Activated CD4-positive, alpha-beta T cell treated with anti-CD3 and anti-CD28 coated beads, Interleukin-2, amount 50 U/mL, for 48 hours (primary cell): ENCODE measurements around the gene PCSK2.

ENCODE experiments used
- DNase-seq, 2 experiments: peaks; one replicate each; pipeline ENCODE4 v3.0.0-alpha.2; 2020

PCSK2 gene

DNA sequence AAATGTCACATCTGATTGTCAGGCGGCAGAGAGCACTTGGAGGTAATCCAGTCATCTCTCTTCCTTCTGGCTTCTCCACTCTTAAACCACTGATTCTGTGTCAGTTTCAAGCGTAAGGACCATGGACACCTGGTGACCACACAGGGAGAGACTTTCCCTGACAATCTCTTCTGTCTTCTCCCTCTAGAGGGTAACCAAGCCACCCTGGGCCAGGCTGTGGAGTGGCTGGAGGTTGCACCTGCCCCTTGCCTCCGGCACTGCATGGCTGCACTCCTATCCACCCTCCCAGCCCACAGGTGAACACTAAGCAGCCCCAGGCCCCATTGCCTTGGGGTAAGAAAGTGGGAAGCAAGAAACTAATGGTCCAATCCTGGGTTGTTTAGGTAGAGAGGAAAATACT, 225.6 kb downstream of the PCSK2 start:
- no peak for DNase-seq

DNA sequence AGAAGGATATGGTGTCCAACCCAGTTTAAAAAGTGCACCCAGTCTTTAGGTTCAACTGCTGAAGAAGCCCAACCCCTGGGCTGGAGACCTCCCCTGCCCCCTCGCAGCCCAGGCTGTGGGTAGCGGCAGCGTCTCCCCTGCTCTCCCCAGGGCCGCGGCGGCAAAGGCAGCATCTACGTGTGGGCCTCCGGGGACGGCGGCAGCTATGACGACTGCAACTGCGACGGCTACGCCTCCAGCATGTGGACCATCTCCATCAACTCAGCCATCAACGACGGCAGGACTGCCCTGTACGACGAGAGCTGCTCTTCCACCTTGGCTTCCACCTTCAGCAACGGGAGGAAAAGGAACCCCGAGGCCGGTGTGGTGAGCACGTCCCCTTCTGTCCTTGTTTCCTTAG, 226.8 kb downstream of the PCSK2 start:
- no peak for DNase-seq

DNA sequence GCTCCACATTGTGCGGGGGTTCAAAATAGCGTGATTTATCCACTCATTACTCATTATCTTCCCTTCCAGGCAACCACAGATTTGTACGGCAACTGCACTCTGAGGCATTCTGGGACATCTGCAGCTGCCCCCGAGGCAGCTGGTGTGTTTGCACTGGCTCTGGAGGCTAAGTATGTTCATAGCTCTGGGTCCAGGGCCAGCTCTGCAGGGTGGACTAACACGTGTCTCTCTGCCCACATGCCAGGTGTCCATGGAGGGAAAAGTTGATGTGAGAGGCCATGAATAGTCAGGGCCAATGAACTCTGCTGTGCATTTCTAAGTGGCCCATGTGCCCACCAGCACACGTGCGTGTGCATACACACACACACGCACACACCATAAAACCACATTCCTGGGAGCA, 229.4 kb downstream of the PCSK2 start:
- no peak for DNase-seq

DNA sequence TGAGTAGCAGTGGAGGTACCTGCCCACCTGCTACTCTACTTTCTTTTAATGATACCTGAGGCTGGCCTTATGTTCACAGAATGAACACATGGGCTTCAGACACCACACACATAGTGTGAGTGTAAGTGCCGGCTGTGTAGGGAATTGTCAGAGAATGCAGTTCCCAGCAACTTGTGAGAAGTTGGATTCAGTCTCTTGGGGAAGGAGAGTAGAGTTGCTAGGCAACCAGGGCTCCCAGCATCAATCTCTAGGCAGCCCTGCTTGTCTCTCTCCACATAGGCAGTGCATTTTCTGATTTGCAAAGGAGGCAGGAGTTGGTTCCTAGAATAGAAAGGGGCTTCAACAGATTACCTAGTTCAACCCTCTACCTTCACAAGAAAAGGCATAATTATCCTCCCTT, 230.2 kb downstream of the PCSK2 start:
- no peak for DNase-seq

DNA sequence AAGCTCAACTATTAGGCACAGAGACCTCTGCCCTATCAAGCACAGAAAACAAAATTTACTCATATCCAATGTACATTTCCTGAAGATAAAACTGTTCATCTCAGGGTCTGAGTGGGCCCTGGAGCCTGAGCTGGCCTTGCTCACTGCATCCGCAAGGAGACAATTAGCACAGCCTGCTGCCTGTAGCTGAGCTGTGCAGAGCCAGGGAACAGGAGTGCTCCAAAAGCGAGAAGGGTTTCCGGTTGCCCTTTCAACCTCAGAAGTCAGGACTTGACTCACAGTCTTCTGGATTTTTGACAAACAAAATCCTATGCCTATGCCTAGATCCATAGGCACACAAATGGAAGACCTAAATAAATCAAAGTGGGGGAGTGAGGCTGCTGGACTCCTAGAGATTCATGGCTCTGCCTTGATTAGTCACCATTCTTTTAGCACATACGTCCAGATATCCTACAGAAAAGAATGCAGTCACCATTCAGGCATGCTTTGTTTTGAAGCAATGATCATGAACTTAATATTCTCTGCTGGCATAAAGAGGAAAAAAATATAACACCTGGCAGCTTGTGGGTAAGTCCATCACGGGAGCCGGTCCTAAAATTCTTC, 230.8 kb downstream of the PCSK2 start:
- DNase-seq: no peak

DNA sequence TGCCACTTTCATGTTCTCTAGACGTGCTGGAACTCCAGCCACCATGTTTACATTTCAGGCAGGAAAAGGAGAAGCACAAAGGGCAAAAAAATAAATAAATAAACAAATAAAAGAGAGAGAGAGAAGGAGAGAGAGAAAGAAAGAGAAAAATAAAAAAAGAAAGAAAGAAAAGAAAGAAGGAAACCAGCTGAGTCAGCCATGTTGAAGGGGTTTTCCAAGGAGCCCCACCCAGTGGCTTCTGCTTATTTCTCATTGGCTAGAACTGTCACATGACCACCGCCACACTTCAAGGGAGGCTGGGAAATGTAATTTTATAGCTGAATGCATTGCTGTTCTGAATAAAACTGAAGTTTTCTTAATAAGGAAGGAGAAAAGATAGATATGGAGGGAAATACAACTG, 233.3 kb downstream of the PCSK2 start:
- DNase-seq: no peak

DNA sequence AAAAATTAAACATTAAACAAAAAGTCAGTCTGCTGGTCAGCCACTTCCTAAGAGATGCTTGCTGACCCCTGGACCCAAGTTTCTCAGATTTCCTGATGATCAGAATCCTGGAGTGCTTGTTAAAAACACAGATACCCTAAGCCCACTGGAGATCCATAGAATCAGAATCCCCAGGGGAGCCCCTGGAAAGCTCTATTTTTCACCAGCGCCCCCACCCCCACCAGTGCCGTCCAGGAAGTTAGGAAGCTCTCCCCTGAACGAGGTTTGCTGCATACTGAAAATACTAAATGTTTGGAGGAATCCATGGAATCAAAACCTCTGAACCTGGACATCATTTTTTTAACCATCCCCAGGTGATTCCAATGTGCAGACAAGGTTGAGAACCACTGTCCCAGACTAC, 235.1 kb downstream of the PCSK2 start:
- no peak for DNase-seq

DNA sequence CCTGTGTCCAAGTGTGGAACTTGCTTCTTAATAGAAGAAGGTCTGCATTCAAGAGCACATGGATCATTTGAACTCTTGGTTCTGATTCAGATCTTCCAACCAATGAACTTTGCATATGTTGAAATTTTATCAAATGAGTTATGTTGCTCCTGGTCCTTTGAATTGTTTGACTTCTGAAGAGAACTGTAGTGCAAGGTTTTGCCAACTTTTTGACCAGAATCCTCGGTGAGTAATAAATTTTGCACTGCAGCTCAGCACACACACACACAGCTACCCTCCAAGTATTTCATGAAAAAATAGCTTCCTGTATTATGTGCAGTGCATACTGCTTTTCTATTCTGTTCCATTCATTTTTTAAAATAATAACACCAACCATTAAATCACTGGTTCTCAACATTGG, 236.9 kb downstream of the PCSK2 start:
- no peak for DNase-seq

DNA sequence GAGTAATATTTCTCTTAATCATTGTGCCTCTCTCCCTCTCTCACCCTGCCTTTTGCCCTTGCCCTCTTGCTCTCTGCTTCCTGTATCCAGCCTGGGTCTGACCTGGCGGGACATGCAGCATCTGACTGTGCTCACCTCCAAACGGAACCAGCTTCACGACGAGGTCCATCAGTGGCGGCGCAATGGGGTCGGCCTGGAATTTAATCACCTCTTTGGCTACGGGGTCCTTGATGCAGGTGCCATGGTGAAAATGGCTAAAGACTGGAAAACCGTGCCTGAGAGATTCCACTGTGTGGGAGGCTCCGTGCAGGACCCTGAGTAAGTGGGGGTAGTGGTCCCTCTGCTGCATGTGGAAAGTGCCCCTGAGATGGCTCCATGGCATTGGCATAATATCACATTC, 238.4 kb downstream of the PCSK2 start:
- DNase-seq: no peak

DNA sequence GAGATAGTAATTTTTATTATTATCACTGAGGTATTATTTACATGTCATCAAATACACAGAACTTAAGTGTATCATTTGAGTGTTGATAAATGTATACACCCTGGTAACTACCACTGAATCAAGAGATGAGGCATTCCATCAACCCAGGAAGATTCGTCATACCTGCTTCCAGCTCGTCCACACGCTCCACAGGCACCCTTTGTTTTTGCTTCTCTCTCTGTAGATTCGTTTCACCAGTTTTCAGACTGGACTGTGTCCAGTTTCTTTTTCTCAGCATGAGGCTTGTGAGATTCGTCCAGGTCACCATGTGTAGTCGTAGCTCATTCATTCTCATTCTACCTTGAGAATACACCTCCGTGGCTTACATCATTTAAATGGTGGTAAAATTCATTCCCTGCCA, 239.8 kb downstream of the PCSK2 start:
- DNase-seq: no peak

DNA sequence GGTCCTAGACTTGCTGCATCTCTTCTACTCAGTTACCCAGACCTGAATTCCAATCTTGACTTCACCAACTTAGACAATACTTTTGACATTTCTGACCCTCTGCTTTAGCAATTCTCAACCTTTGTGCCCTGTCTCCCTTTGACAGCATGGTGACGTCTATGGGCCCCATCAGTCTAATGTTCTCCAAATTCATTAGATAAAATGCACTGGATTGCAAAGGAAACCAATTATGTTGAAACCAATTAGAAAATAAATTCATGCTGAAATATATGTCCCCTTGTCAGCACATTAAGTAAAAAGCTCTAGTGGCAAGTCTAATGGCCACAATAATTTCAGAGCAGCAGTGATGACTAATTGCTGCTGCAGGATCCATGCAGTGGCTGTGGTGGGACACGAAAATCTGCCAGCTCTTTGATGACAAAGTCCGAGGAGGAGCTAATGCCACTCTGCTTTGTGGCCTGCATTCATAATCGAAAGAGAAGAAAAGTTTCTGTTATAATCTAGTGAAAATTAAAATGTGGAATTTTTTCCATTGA, 240.3 kb downstream of the PCSK2 start:
- DNase-seq: no peak

DNA sequence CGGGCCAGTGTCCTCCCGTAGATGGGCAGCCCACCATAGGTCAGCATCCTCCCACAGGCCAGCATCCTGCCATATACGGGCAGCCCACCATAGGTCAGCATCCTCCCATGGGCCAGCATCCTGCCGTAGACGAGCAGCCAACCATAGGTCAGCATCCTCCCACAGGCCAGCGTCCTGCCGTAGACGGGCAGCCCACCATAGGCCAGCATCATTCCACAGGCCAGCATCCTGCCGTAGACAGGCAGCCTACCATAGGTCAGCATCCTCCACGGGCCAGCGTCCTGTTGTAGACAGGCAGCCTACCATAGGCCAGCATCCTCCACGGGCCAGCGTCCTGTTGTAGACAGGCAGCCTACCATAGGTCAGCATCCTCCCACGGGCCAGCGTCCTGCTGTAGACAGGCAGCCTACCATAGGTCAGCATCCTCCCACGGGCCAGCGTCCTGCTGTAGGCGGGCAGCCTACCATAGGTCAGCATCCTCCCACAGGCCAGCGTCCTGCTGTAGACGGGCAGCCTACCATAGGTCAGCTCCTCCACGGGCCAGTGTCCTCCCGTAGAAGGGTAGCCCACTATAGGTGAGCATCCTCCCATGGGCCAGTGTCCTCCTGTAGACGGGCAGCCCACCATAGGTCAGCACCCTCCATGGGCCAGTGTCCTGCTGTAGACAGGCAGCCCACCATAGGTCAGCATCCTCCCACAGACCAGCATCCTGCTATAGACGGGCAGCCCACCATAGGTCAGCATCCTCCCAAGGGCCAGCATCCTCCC, 241.4 kb downstream of the PCSK2 start:
- DNase-seq: no peak

DNA sequence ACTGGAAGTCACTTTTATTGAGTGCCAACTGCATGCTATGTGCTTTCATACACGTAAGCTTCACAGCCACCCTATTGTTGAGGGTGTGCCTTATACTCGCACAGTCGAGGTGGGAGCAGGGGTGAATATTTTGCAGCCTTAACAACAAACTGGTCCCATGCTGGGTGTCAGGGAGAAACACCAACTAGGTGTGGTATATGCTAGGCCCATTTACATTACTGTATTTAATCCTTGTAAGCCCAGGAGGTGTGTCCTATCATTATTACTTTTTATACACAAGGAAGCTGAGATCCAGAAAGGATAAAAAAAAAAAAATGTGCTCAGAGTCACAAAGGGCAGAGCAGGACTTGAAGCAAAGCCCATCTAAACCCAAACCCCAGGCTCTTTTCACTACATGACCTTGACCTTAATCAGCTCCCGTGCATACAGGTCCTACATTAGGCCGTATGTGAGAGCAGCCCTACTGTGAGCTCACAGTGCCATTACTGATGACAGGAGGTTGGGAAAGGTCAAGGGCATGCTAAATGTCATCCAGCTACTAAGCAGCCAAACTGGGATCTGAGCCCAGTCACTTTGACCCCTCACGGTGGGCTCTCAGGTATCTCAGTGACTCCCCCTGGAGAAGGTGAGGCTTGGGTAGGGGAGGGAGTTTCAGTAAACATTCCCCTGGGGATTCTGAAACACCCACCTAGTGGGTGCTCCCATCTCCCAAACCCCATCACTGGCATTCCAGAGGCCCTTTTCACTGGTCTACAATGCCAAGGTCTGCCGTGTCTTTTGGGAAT, 242.6 kb downstream of the PCSK2 start:
- no peak for DNase-seq

DNA sequence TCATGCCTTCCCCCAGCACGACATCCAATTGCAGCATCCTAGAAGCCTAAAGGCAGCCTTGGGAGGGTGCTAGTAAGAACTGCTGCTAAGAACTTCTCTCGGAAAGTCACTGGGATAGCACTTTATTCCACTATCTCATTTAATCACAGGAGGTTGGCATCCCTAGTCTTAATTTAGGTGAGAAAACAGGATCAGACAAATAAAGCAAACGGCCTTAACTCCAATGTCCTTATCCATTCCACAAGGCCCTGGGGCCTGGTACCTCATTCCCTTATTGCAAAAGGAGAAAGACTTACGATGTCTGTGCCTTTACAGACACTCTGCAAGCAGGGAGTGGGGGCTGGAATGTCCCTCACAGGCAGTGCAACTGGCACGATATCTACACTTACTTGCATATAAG, 243.7 kb downstream of the PCSK2 start:
- no peak for DNase-seq

DNA sequence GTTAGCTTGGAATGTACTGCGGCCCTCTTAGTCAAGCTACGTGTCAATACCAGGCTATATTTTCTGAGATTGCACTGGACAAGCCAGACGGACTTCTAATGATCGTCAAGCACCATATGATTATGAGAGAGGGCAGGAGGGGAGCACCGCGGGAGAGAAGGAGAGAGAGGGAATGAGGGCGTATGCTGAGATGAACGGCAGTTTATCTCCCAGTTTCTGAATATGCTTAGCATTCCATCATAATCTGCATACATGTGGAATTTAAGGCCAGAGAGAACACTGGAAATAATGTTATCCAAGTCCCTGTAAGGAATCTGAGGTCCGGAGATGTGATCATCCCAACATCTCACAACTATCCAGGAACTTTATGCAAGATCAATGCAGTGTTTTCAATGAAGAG, 244.1 kb downstream of the PCSK2 start:
- DNase-seq: no peak

DNA sequence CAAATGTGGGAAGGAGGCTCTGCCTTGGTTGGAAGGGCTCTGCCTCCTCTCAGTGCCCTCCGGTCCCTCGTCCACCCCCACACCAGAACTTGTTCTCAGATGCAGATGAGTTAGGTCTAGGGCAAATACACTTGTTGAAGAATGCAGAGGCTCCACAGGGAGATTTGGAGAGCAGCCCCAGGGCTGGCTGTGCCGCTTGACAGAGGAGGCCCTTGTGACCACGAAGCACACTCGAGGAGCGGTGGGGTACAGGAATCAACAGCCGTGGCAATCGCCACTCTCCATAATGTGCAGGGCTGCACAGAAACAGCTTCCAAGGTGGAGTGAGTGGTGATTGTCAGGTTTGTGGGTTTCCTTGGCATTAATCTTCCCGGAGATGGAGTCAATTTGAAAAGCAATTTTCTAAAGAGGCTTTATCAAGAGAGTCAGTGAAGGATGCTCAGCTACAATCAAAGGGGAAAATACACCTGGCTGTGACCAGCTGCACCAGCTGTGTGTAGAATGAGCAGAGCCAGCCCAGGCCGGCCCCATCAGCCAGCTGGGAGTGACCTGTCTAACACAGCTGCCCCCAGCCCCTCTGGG, 244.9 kb downstream of the PCSK2 start:
- DNase-seq: no peak

DNA sequence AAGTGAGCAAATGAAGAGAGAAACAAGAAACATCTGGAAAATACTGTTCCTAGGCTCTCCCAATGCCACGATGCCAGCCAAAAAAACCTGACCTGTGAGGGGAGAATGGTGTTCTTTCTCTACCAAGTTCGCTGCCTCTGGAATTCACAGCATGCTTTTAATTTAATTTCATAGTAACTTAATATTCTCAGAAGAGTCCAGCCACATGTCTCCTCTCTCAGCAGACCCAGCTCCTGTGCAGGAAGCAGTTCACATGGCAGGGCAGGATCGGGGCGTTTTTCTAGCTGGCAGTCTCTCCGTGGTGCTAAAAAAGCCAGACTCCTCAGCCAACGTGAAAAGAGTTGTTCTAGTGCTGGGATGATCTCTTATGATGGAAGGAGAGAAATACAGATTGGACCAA, 246.8 kb downstream of the PCSK2 start:
- DNase-seq: no peak

DNA sequence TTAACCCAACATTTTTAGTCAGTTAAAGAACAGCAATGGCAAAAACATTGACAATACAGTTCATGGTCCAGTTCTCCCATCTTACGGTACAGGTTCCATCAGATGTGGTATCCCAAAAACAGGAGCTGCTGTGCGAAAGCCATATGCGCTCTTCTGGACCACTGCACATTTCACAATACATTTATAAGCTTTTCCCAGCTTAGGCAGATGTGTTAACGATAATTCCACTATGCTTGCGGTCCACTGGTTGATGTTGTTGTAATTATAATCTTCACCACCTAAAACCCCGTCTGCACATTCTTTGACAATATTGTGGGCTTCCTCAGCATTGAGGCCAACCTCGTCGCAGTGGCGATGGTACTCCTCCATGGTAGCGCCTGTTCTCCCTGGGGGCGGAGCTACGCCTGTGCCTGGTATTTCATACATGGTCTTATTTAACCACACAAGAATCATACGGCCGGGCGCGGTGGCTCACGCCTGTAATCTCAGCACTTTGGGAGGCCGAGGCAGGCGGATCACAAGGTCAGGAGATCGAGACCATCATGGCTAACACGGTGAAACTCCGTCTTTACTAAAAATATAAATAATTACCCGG, 252.3 kb downstream of the PCSK2 start:
- no peak for DNase-seq

DNA sequence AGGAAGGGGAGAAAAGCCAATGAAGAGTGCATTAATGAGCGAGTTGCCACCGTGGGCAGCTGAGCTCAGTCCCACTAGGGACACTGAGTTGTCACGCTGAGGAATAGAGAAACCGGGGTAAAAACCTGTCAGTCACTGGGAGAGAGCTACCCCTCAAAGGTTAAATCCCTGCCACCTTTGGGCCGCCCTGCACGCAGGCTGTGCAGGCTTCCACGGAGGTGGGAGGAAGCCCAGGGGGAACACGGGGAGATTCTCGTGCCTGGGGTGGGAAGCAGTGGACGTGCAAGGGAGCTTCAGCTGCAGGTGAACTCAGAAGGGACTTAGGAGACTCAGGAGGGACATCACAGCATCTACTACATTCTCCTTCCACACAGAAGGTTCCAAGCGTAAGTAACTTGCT, 253.9 kb downstream of the PCSK2 start:
- no peak for DNase-seq

DNA sequence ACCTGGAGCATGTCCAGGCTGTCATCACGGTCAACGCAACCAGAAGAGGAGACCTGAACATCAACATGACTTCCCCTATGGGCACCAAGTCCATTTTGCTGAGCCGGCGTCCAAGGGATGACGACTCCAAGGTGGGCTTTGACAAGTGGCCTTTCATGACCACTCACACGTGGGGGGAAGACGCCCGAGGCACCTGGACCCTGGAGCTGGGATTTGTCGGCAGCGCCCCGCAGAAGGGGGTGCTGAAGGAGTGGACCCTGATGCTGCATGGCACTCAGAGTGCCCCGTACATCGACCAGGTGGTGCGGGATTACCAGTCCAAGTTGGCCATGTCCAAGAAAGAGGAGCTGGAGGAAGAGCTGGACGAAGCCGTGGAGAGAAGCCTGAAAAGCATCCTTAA, 254.8 kb downstream of the PCSK2 start:
- DNase-seq: no peak

DNA sequence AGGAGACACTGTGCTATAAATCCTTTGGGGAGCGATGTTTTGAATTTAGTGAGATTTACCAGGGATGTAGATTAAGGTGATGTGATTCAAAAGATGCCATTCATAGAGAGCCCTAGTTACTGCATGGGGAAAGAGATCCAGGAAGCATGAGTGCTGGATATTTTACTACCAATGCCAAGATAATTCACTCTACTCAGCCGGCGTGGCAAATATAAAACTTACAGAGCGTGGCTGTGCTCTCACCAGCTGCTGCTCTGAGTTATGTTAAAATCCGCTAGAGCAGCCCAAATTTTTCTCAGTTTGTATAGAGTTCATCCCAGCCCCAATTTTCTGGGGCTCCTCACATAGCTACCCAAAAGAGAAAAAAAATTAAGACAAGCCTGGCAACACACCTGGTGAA, 255.7 kb downstream of the PCSK2 start:
- DNase-seq: no peak

DNA sequence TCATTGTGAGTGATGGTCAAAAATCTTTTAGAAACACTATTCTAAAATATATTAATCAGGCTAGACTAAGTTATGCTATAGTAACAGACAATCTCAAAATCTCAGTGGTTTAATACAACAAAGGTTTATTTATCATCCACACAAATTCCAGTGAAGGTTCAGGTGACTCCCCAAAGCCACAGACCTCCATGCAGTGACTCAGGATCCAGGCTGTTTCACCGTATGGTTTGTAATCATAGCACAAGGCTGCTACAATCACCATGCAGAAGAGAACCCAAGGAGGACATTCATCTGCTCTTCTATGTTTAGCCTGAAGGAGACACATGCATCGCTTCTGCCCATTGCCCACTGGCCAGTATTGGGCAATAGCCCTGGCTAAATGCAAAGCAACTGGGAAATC, 258.2 kb downstream of the PCSK2 start:
- DNase-seq: no peak

DNA sequence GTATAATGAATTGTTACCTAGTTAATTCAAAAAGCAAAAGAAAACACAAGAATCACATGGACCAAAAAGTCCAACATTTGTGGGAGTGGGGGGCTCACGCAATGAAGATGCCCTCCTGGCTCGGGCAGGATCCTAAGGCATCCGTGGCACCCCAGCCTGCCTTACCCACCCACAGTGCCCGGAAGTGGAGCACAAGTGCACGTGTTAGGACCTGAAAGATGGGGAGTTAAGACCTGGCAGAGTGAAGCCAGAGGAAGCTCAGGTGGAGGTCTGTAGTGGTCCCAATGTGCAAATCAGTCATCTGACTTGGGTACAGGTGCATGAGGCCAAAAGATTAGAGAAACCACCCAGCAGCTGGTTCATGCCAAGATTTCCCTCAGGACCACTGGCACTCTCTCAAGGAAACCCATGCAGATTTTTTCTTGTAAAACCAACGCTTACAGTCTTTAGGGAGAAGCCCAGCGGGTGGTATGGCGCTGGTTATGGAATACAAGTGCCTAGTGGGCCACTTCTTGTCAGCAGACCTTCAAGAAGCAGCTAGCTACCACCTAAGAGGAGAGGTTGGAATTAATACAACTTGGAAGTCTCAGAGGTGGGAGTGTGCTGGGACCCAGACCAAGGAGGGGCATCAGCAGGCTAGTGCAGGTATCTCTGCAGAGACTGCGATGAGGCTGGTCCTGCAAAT, 262.2 kb downstream of the PCSK2 start:
- DNase-seq: no peak
